ENCODE results near the gene LCP2. TPM values are rescaled to one million over a fixed set of nuclear protein-coding genes. Genes with fewer than 3 reads are reported as not detected.

LCP2 gene
- polyA plus RNA-seq, 2 donors = 2.4 to 2.6 TPM

GRCh38 chr5:170292179-170293104 lies 5.1 kb downstream of the LCP2 start:
- Histone ChIP-seq H3K4me3 (ENCODE audit: low read depth in 1 of 2, low read length in 2 of 2) (no peak overlapping the region), H3K9me3 (ENCODE audit: control insufficient read depth in 2 of 2, insufficient read depth in 1 of 2, low read depth in 1 of 2, low read length in 1 of 2) (no peaks in the 10 kb centered on the region), H3K27ac (ENCODE audit: low read depth in 2 of 2, low read length in 1 of 2) (peak overlapping the region in 1 of 2 donors; percentile 13), H3K4me1 (ENCODE audit: control insufficient read depth in 2 of 2, insufficient read depth in 2 of 2, low read length in 1 of 2) (peaks cover 0 to 4% of the 10 kb centered on the region in 2 donors), H3K27me3 (ENCODE audit: control insufficient read depth in 1 of 2, insufficient read depth in 2 of 2, low read length in 2 of 2) (peaks cover 0 to under 1% of the 10 kb centered on the region in 2 donors), H3K36me3 (ENCODE audit: control insufficient read depth in 2 of 2, insufficient read depth in 2 of 2, low read length in 1 of 2) (no peaks in the 10 kb centered on the region)
- 87 to 90% methylated on average over 4 of the region's 4 CpGs for WGBS, 2 donors

DNA sequence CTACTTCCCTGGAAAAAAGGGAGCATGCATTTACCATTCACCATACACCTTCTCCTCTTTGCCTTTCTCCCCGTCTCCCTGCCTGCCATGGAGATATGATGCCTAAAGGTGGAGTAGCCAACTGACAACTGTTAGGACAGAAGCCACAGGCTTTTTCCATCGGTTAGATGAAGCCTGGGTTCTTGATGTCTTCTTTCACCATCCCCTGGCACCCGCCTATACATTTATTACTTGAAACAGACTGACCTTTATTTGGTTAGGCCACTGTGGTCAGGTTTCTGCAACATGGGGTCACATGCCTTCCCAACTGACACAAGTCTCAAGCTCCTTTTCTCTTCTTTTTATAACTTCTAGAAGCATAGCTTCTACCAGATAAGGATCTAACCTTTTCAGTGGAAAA lies 7.1 kb downstream of the LCP2 start:
- Histone ChIP-seq H3K27me3 (ENCODE audit: control insufficient read depth in 1 of 2, insufficient read depth in 2 of 2, low read length in 2 of 2) (no peaks in the 10 kb centered on the region), H3K9me3 (ENCODE audit: control insufficient read depth in 2 of 2, insufficient read depth in 1 of 2, low read depth in 1 of 2, low read length in 1 of 2) (no peaks in the 10 kb centered on the region), H3K36me3 (ENCODE audit: control insufficient read depth in 2 of 2, insufficient read depth in 2 of 2, low read length in 1 of 2) (no peaks in the 10 kb centered on the region), H3K27ac (ENCODE audit: low read depth in 2 of 2, low read length in 1 of 2) (no peak overlapping the region), H3K4me3 (ENCODE audit: low read depth in 1 of 2, low read length in 2 of 2) (no peak overlapping the region), H3K4me1 (ENCODE audit: control insufficient read depth in 2 of 2, insufficient read depth in 2 of 2, low read length in 1 of 2) (peaks cover 0 to 4% of the 10 kb centered on the region in 2 donors)
- 80 to 81% methylated on average over 3 of the region's 3 CpGs for WGBS, 2 donors

DNA sequence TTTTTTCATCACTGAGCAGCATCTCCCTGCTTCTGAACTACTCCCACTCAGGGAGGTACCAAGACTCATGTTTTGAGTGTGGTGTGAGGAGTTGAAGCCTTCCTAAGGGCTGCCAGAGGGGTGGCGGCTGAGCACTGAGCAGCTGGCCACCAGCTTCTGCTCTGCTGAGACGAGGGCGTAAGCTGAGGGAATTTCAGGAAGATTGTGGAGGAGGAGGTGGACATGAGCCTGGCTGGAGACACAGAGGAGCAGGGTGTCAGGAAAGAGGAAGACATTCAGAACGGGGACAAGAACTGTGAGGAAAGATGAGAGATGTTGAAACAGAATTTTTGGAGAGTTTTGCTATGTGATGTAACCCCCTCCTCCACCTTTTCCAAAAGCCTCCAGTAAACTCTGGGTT lies 7.8 kb downstream of the LCP2 start:
- H3K9me3 ChIP-seq (ENCODE audit: control insufficient read depth in 2 of 2, insufficient read depth in 1 of 2, low read depth in 1 of 2, low read length in 1 of 2) = no peaks in the 10 kb centered on the region
- peaks cover 0 to 4% of the 10 kb centered on the region in 2 donors for H3K4me1 ChIP-seq (ENCODE audit: control insufficient read depth in 2 of 2, insufficient read depth in 2 of 2, low read length in 1 of 2)
- H3K27ac ChIP-seq (ENCODE audit: low read depth in 2 of 2, low read length in 1 of 2) = no peak overlapping the region
- WGBS, 2 donors = 53 to 59% methylated on average over 4 of the region's 4 CpGs
- H3K4me3 ChIP-seq (ENCODE audit: low read depth in 1 of 2, low read length in 2 of 2) = no peak overlapping the region
- no peaks in the 10 kb centered on the region for H3K27me3 ChIP-seq (ENCODE audit: control insufficient read depth in 1 of 2, insufficient read depth in 2 of 2, low read length in 2 of 2)
- H3K36me3 ChIP-seq (ENCODE audit: control insufficient read depth in 2 of 2, insufficient read depth in 2 of 2, low read length in 1 of 2) = no peaks in the 10 kb centered on the region

GRCh38 chr5:170289121-170289520 lies 8.5 kb downstream of the LCP2 start:
- peak overlapping the region; percentile 30 to 56 for H3K27ac ChIP-seq (ENCODE audit: low read depth in 2 of 2, low read length in 1 of 2)
- peaks cover 0 to 4% of the 10 kb centered on the region in 2 donors for H3K4me1 ChIP-seq (ENCODE audit: control insufficient read depth in 2 of 2, insufficient read depth in 2 of 2, low read length in 1 of 2)
- H3K9me3 ChIP-seq (ENCODE audit: control insufficient read depth in 2 of 2, insufficient read depth in 1 of 2, low read depth in 1 of 2, low read length in 1 of 2) = no peaks in the 10 kb centered on the region
- no peaks in the 10 kb centered on the region for H3K27me3 ChIP-seq (ENCODE audit: control insufficient read depth in 1 of 2, insufficient read depth in 2 of 2, low read length in 2 of 2)
- WGBS, 2 donors = 55 to 57% methylated on average over 3 of the region's 3 CpGs
- H3K4me3 ChIP-seq (ENCODE audit: low read depth in 1 of 2, low read length in 2 of 2) = no peak overlapping the region
- H3K36me3 ChIP-seq (ENCODE audit: control insufficient read depth in 2 of 2, insufficient read depth in 2 of 2, low read length in 1 of 2) = no peaks in the 10 kb centered on the region

GRCh38 chr5:170288551-170288950 lies 9.0 kb downstream of the LCP2 start:
- Histone ChIP-seq H3K27me3 (ENCODE audit: control insufficient read depth in 1 of 2, insufficient read depth in 2 of 2, low read length in 2 of 2) (no peaks in the 10 kb centered on the region), H3K9me3 (ENCODE audit: control insufficient read depth in 2 of 2, insufficient read depth in 1 of 2, low read depth in 1 of 2, low read length in 1 of 2) (no peaks in the 10 kb centered on the region), H3K36me3 (ENCODE audit: control insufficient read depth in 2 of 2, insufficient read depth in 2 of 2, low read length in 1 of 2) (no peaks in the 10 kb centered on the region), H3K4me1 (ENCODE audit: control insufficient read depth in 2 of 2, insufficient read depth in 2 of 2, low read length in 1 of 2) (peaks cover 0 to 4% of the 10 kb centered on the region in 2 donors), H3K27ac (ENCODE audit: low read depth in 2 of 2, low read length in 1 of 2) (no peak overlapping the region), H3K4me3 (ENCODE audit: low read depth in 1 of 2, low read length in 2 of 2) (no peak overlapping the region)
- 55 to 66% methylated on average over 3 of the region's 3 CpGs for WGBS, 2 donors

GRCh38 chr5:170288151-170288550 lies 9.4 kb downstream of the LCP2 start:
- H3K4me1 ChIP-seq (ENCODE audit: control insufficient read depth in 2 of 2, insufficient read depth in 2 of 2, low read length in 1 of 2) = peaks cover 0 to 4% of the 10 kb centered on the region in 2 donors

DNA sequence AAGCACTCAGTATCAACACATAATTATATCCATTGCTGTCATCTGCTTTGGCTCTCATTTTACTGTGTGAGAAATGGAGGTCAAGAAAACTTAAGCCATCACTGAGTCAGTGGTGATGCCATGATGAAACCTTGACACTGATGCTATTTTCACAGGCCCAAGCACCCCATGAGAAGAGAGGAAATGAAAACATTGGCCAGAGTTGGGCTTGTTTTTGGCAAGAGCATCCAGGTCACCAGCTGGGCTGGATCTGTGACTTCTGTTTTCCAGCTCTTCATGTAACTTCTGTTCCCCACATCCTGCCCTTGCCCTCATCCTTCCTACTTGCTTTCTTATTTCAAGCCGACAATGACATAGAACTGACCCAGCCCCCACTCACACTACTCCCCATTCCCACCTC lies 10.0 kb downstream of the LCP2 start:
- no peaks in the 10 kb centered on the region for H3K36me3 ChIP-seq (ENCODE audit: control insufficient read depth in 2 of 2, insufficient read depth in 2 of 2, low read length in 1 of 2)
- no peaks in the 10 kb centered on the region for H3K9me3 ChIP-seq (ENCODE audit: control insufficient read depth in 2 of 2, insufficient read depth in 1 of 2, low read depth in 1 of 2, low read length in 1 of 2)
- peaks cover 0 to 4% of the 10 kb centered on the region in 2 donors for H3K4me1 ChIP-seq (ENCODE audit: control insufficient read depth in 2 of 2, insufficient read depth in 2 of 2, low read length in 1 of 2)
- WGBS, 2 donors = 39 to 43% methylated on average over 1 of the region's 1 CpG
- no peaks in the 10 kb centered on the region for H3K27me3 ChIP-seq (ENCODE audit: control insufficient read depth in 1 of 2, insufficient read depth in 2 of 2, low read length in 2 of 2)
- H3K27ac ChIP-seq (ENCODE audit: low read depth in 2 of 2, low read length in 1 of 2) = peak overlapping the region in 1 of 2 donors; percentile 40
- no peak overlapping the region for H3K4me3 ChIP-seq (ENCODE audit: low read depth in 1 of 2, low read length in 2 of 2)

More at GRCh38 chr5:170288151-170288550, 9.4 kb downstream of the LCP2 start:
- H3K36me3 ChIP-seq (ENCODE audit: control insufficient read depth in 2 of 2, insufficient read depth in 2 of 2, low read length in 1 of 2) = no peaks in the 10 kb centered on the region
- no peaks in the 10 kb centered on the region for H3K27me3 ChIP-seq (ENCODE audit: control insufficient read depth in 1 of 2, insufficient read depth in 2 of 2, low read length in 2 of 2)
- no peaks in the 10 kb centered on the region for H3K9me3 ChIP-seq (ENCODE audit: control insufficient read depth in 2 of 2, insufficient read depth in 1 of 2, low read depth in 1 of 2, low read length in 1 of 2)
- WGBS, 2 donors = 57 to 61% methylated on average over 2 of the region's 2 CpGs
- peak overlapping the region in 1 of 2 donors; percentile 40 for H3K27ac ChIP-seq (ENCODE audit: low read depth in 2 of 2, low read length in 1 of 2)
- H3K4me3 ChIP-seq (ENCODE audit: low read depth in 1 of 2, low read length in 2 of 2) = no peak overlapping the region

GRCh38 chr5:170286386-170286925 lies 11.1 kb downstream of the LCP2 start:
- H3K27me3 ChIP-seq (ENCODE audit: control insufficient read depth in 1 of 2, insufficient read depth in 2 of 2, low read length in 2 of 2) = no peaks in the 10 kb centered on the region
- no peaks in the 10 kb centered on the region for H3K9me3 ChIP-seq (ENCODE audit: control insufficient read depth in 2 of 2, insufficient read depth in 1 of 2, low read depth in 1 of 2, low read length in 1 of 2)
- no peak overlapping the region for H3K27ac ChIP-seq (ENCODE audit: low read depth in 2 of 2, low read length in 1 of 2)
- H3K36me3 ChIP-seq (ENCODE audit: control insufficient read depth in 2 of 2, insufficient read depth in 2 of 2, low read length in 1 of 2) = no peaks in the 10 kb centered on the region
- H3K4me1 ChIP-seq (ENCODE audit: control insufficient read depth in 2 of 2, insufficient read depth in 2 of 2, low read length in 1 of 2) = peaks cover 0 to 4% of the 10 kb centered on the region in 2 donors
- 73 to 78% methylated on average over 3 of the region's 3 CpGs for WGBS, 2 donors
- H3K4me3 ChIP-seq (ENCODE audit: low read depth in 1 of 2, low read length in 2 of 2) = no peak overlapping the region

DNA sequence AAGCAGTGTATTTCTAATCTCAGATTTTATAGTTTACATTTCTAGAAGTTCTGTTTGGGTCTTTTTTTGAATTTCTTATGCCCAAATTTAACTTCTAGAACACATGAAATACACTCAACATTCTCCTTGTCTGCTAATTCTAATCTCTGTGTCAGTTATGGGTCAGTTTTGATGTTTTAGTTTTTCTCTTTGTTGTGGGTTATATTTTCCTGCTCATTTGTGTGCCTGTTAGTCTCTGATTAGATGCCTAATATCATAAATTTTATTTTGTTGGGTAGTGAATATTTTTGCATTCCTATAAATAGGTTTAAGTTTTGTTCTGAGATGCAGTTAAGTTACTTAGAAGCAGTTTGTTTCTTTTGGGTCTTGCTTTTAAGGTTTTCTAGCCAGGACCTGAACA lies 12.4 kb downstream of the LCP2 start:
- Histone ChIP-seq H3K4me3 (ENCODE audit: low read depth in 1 of 2, low read length in 2 of 2) (no peak overlapping the region), H3K9me3 (ENCODE audit: control insufficient read depth in 2 of 2, insufficient read depth in 1 of 2, low read depth in 1 of 2, low read length in 1 of 2) (no peaks in the 10 kb centered on the region), H3K27ac (ENCODE audit: low read depth in 2 of 2, low read length in 1 of 2) (no peak overlapping the region), H3K4me1 (ENCODE audit: control insufficient read depth in 2 of 2, insufficient read depth in 2 of 2, low read length in 1 of 2) (peaks cover 0 to 4% of the 10 kb centered on the region in 2 donors), H3K36me3 (ENCODE audit: control insufficient read depth in 2 of 2, insufficient read depth in 2 of 2, low read length in 1 of 2) (no peaks in the 10 kb centered on the region), H3K27me3 (ENCODE audit: control insufficient read depth in 1 of 2, insufficient read depth in 2 of 2, low read length in 2 of 2) (no peaks in the 10 kb centered on the region)
